Calu3 (cell line): ENCODE measurements around the gene SGCA. TPM values are rescaled to one million over a fixed set of nuclear protein-coding genes. Genes with fewer than 3 reads are reported as not detected.

Source experiments
- BruUV-seq: library from RNA; stranded (reverse); fragments of 400-500 nt; replicated peaks from 2 replicates; lab custom pipeline; 2021; lab: Mats Ljungman, UMichigan
- CTCF ChIA-PET: fragments of 300-600 bp; sonication (Branson Sonifier 250); formaldehyde crosslinking; loops from one replicate; lab custom pipeline; 2022; ENCODE audit warnings: antibody characterized with exemption; lab: Charles Lee
- DNase-seq: peaks from one replicate; pipeline ENCODE4 v3.0.0; 2022
- H3K27ac Mint-ChIP-seq: one replicate; pipeline ENCODE4 v1.8.0; 2022; ENCODE audit warnings: mixed read lengths; ENCODE audit not compliant: unreplicated experiment
- H3K27me3 Mint-ChIP-seq: one replicate; pipeline ENCODE4 v1.8.0; 2022; ENCODE audit warnings: mixed read lengths; ENCODE audit not compliant: unreplicated experiment
- H3K36me3 Mint-ChIP-seq: one replicate; pipeline ENCODE4 v1.8.0; 2022; ENCODE audit warnings: mild to moderate bottlenecking, moderate library complexity, mixed read lengths; ENCODE audit not compliant: insufficient read depth, unreplicated experiment
- H3K4me1 Mint-ChIP-seq: one replicate; pipeline ENCODE4 v1.8.0; 2022; ENCODE audit warnings: mild to moderate bottlenecking, low read depth, mixed read lengths; ENCODE audit not compliant: unreplicated experiment
- H3K4me3 Mint-ChIP-seq: one replicate; pipeline ENCODE4 v1.8.0; 2022; ENCODE audit warnings: mild to moderate bottlenecking, low read depth, moderate library complexity, mixed read lengths; ENCODE audit not compliant: unreplicated experiment
- H3K9me3 Mint-ChIP-seq: one replicate; pipeline ENCODE4 v1.8.0; 2022; ENCODE audit warnings: low read depth, mixed read lengths; ENCODE audit not compliant: unreplicated experiment
- CTCF ChIP-seq: fragments of 200-600 bp; IDR thresholded peaks from one replicate; pipeline ENCODE4 v1.8.0; 2022; ENCODE audit warnings: antibody characterized with exemption; ENCODE audit not compliant: unreplicated experiment
- intact Hi-C: fragments of 100-400 bp; cut with micrococcal nuclease; formaldehyde crosslinking; loops from one replicate; pipeline ENCODE4 v1.10.0; 2022; ENCODE audit not compliant: unreplicated experiment
- total RNA-seq: library from RNA; stranded (reverse); gene quantifications from 2 replicates; pipeline ENCODE4 v1.2.3, GENCODE V29; 2022

The SGCA gene
- total RNA-seq, 1 experiment from 2014 or later = not detected

- no peak for DNase-seq
- intact Hi-C loops = loop anchor here (5.0 kb wide), 1 partner anchor 45 kb away; no protein-coding TSS in a partner anchor
- no TSS peak for BruUV-seq
These were observed 3.1 kb upstream of the SGCA start for GRCh38 chr17:50162466-50163254.

GRCh38 chr17:50163843-50164696 is 1.7 kb upstream of the SGCA start:
- DNase-seq = no peak
- CTCF ChIA-PET = interaction anchor here (0.7 kb wide), 1 partner anchor 70 kb away, joined by 6 read pairs; no protein-coding TSS in a partner anchor
- Mint-ChIP-seq H3K27me3 (peaks cover 80% of the 10 kb centered on the region), H3K36me3 (peaks cover 12% of the 10 kb centered on the region), H3K4me1 (peaks cover 24% of the 10 kb centered on the region), H3K9me3 (no peaks in the 10 kb centered on the region), H3K27ac (no peak overlapping the region), H3K4me3 (no peak overlapping the region)
- no TSS peak for BruUV-seq
- intact Hi-C loops = loop anchor here (5.0 kb wide), 1 partner anchor 47 kb away; no protein-coding TSS in a partner anchor
- no peak for TF ChIP-seq CTCF

More at GRCh38 chr17:50162466-50163254, 3.1 kb upstream of the SGCA start:
- no peaks in the 10 kb centered on the region for H3K9me3 Mint-ChIP-seq
- peaks cover 66% of the 10 kb centered on the region for H3K27me3 Mint-ChIP-seq
- TF ChIP-seq CTCF = no peak
- no peak overlapping the region for H3K4me3 Mint-ChIP-seq
- peaks cover 18% of the 10 kb centered on the region for H3K4me1 Mint-ChIP-seq
- H3K27ac Mint-ChIP-seq = no peak overlapping the region
- CTCF ChIA-PET = interaction anchor here (0.8 to 2.6 kb wide), 6 partner anchors 11 to 68 kb away, joined by 3 to 11 read pairs (median 4); partner anchors contain the start of gene PDK2
- H3K36me3 Mint-ChIP-seq = peaks cover 12% of the 10 kb centered on the region

GRCh38 chr17:50164697-50164988 is 1.2 kb upstream of the SGCA start:
- H3K4me1 Mint-ChIP-seq = peaks cover 30% of the 10 kb centered on the region
- H3K27me3 Mint-ChIP-seq = peaks cover 82% of the 10 kb centered on the region
- H3K27ac Mint-ChIP-seq = no peak overlapping the region
- H3K36me3 Mint-ChIP-seq = peaks cover 12% of the 10 kb centered on the region
- intact Hi-C loops = loop anchor here (5.0 kb wide), 1 partner anchor 47 kb away; no protein-coding TSS in a partner anchor
- BruUV-seq = no TSS peak
- TF ChIP-seq CTCF = no peak
- CTCF ChIA-PET = interaction anchor here (1.0 to 1.3 kb wide), 2 partner anchors 13 to 14 kb away, joined by 4 to 5 read pairs; no protein-coding TSS in a partner anchor
- no peak for DNase-seq
- H3K9me3 Mint-ChIP-seq = no peaks in the 10 kb centered on the region
- H3K4me3 Mint-ChIP-seq = no peak overlapping the region

- H3K36me3 Mint-ChIP-seq = peaks cover 12% of the 10 kb centered on the region
- no peak for DNase-seq
- H3K9me3 Mint-ChIP-seq = no peaks in the 10 kb centered on the region
- H3K27ac Mint-ChIP-seq = no peak overlapping the region
- H3K4me1 Mint-ChIP-seq = peaks cover 31% of the 10 kb centered on the region
- peaks cover 81% of the 10 kb centered on the region for H3K27me3 Mint-ChIP-seq
- CTCF ChIA-PET = interaction anchor here (0.9 to 1.3 kb wide), 3 partner anchors 13 to 15 kb away, joined by 4 to 8 read pairs (median 5); partner anchors contain the start of gene PPP1R9B
- intact Hi-C loops = no loop called here
- no peak overlapping the region for H3K4me3 Mint-ChIP-seq
- BruUV-seq = no TSS peak
- no peak for TF ChIP-seq CTCF
These were observed 739 bp upstream of the SGCA start for GRCh38 chr17:50165066-50165465.
